Measurements from ENCODE around the gene LSR.
"Not testable (repeated sequence)": the region's sequence is repeated elsewhere in the genome, so short reads cannot be mapped to it uniquely, and the experiment has no call there.

The LSR gene

DNA sequence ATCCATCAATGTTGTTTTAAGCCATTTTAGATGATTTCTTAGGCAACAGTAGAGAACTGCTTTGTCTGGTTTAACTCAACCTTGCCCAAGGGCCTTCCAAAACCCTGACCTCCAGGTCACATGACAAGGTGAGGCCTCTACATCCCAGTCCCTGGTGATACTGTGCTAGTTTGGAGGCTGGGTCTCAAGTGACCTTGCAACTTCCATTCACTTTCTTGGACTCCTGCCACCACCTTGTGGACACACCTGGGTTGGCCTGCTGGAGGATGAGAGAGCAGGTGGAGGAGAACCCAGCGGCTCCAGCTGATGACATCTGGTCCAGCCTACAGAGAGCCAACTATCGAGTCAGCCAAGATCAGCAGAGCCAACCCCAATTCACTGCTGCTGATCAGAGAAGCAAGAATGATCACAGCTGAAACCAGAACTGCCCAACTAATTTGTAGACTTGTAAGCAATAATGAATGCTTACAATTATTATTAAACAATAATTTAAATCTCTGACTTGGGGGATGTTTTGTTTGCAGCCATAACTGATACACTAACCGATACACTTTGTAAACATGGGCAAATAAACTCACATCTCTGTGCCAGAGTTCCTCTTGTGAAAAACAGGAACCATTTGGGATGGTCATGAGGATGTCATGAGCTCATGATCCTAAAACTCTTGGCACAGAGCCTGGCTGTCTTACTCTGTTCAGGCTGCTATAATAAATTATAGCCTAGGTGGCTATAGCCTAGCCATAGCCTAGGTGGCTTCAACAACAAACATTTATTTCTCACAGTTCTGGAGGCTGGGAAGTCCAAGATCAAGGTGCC is 31.8 kb upstream of the LSR start:
- no peak for DNase-seq (ENCODE audit: low read depth in 2 of 2)

DNA sequence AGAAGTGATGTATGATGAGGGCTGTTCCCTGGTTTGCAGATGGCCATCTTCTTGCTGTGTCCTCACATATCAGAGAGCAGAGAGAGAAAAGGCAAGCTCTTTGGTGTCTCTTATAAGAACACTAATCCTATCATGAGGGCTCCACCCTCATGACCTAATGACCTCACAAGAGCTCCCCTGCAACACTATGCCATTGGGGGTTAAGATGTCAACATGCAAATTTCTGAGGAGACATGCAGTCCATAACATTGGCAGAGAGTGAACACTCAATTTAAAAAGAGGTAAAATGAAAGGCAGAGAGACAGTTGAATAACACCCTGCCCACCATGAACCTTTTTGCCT is 31.2 kb upstream of the LSR start:
- no peak for DNase-seq (ENCODE audit: low read depth in 2 of 2)

DNA sequence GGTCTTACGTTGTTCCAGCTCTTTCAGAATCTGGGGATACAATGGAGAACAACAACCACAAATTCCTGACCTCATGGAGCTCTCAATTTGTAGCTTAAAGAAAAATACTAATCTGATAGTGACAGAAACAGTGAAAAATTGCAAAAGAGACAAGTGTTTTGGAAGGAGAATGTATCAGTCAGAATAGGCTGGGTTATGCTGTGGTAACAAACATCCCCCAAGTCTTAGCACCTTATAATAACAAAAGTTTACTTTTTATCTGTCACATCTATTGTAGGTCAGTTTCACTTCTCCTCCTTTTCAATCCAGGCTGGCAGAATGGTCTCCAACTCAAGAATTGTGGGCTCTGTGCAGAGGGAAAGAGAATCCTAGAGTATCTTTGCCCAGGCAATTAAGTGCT is 29.8 kb upstream of the LSR start:
- no peak for DNase-seq (ENCODE audit: low read depth in 2 of 2)

DNA sequence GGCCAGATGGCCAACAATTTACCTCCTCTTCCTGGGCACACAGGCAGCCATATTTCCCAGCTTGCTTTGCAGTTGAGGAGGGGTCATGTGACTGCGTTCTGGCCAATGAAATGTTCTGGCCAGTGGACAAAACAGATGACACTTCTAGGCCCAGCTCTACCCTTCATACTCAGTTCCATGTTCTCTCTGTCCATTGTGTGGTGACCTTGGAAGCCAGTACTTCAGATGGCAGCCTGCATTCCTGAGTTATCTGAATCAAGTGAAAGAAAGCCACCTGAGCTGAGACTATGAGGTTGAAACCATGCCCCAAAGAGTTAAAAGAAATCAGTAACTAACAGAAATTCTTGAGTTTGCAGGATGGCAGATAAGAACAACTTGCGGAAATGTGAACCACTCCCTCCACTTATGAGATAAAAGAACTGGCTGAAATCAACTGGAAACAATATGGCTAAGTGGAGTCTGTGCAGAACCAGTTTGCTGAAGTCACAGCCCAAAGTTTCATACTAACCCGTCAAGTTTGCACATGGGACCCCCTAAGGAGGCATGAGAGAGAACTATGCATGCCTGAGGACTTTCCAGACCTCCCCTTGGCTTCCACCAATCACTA is 28.4 kb upstream of the LSR start:
- DNase-seq (ENCODE audit: low read depth in 2 of 2), result no peak

DNA sequence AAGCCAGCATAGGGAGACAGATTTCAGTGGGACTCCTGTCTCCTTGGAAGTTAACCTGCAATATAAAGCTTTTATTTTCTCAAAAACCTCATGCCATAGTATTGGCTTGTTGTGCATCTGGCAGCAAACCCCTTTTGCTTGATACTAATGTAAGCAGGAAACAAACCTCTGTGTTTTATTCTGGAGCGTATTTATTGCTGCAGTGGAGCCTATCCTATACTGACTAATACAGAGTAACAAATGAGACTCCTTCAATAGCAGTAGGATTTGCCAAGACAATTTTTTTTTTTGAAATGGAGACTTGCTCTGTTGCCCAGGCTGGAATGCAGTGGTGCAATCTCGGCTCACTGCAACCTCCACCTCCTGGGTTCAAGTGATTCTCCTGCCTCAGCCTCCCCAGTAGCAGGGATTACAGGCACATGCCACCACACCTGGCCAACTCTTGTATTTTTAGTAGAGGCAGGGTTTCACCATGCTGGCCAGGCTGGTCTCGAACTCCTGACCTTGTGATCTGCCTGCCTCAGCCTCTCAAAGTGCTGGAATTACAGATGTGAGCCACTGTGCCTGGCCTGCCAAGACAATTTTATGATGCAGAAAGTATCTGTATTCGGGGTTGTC is 27.7 kb upstream of the LSR start:
- DNase-seq (ENCODE audit: low read depth in 2 of 2), result not testable (repeated sequence)

DNA sequence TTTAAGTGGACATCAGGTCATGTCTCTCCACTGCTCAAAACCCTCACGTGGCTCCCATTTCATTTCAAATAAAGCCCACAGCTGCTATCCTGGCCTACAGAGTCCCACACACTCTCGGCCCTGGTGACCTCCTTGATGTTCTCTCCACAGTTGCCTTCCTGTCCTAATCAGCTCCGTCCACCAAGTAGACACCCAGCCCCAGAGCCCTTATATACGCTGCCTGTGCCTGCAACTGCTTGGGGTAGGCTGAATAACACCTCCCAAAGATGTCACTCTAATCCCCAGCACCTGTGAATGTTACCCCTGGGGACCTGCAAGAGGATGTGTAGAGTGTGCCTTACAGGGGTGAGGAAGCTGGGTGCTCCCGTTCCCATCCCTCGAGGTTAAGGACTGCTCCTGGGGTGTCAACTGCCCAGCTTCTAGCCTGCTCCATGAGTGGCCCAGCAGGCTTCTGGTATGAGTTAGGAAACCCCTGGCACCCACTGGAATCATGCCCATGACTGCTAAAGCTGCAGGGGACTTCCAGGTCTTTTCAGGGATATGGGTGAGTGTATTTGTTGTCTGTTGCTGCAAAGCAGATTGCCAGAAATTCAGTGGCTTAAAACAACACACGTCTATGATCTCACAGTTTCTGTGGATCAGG is 26.3 kb upstream of the LSR start:
- no peak for DNase-seq (ENCODE audit: low read depth in 2 of 2)

DNA sequence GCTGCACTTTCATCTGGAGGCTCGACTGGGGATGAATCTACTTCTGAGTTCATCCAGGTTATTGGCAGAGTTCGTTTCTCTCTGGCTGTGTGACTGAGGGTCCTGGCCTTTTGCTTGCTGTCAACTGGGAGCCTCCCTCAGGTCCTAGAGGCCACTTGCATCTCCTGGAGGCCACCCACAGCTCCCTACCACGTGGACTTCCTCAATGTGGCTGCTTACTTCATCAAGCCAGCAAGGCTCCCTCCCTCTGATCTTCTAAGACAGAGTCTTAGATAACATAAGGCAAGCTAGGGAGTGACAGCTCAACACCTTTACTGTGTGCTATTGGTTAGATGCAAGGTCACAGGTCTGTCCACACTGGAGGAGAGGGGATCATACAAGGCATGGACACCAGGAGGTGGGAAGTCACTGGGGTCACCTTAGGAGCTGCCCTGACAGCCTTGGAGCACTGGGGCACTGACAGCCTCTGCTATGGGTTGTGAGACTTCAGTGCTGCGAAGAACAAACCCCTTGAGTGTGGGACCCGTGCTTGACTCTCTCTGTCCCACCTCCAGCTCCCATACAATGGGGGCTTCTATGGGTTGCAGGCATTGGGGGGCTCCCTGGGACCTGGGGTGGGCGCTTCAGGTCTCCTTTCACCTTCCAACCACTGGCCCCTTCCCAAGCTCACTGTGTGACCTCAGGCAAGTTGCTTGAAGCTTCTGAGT is 25.6 kb upstream of the LSR start:
- no peak for DNase-seq (ENCODE audit: low read depth in 2 of 2)

DNA sequence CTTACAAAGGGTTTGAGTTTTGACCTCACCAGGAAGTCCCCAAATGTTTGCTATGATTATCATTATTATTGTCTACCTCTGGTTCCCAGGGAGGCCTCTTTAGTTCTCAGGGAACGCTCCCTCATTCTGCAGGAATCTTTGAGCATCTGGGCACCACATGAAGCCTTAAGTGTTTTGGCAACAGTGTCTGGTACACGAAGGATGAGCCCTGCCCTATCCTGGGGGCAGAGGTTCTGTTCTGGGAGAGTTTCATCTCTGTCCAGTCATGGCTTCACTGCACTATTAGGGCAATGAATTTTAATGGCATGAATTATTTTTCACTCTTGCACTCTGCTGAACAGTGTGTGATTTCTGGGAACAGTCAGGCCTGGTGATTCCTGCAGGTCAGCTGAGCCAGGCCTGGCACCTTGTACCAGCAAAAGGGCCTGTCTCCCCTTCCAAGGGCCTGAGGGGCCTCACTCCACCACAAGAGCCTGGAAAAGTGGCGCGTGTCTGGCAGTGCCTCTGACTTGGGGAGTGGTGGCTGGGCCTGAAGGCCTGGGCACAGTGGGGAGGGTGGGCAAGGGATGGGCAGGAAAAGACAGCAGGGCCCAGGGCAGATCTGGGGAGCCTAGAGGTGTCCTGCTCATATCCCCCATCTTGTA is 24.8 kb upstream of the LSR start:
- no peak for DNase-seq (ENCODE audit: low read depth in 2 of 2)

DNA sequence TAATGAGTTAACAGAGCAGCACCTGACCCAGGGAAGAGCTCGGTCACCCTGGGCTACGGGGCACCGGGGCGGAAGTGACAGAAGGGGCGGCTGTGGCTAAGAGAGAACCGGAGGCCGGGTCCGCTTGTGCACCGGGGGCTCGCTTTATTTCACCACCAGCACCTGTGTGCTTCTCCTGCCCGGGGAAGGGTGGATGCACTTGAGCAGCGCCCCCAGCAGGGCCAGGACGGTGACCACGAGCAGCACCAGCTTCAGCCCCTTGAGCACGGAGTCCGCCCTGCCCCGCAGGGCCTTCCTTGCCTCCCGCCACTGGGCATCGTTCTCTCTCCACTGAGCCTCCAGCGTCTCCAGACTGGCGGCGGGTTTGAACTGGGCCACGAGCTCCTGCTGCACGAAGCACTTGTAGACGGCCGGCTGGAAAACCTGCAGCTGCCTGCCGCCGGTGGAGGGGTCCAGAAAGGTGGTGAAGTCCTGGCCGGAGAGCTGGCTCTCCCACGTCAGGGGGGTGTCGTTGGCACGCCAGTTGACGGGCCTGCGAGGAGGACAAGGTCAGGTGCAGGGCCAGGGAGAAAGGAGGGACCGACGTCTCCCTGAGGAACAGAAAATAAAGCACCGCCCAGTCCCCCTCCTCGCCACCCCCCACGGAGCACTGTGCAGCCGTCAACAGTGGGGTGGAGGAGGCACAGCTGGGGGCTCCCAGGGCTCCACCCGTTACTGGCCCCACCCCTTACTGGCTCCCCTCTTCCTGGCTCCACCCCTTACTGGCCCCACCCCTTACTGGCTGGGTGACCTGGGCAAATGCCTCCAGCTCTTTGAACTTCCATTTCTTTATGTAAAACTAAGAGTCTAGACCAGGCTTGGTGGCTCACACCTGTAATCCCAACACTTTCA is 23.9 kb upstream of the LSR start:
- no peak for DNase-seq (ENCODE audit: low read depth in 2 of 2)

DNA sequence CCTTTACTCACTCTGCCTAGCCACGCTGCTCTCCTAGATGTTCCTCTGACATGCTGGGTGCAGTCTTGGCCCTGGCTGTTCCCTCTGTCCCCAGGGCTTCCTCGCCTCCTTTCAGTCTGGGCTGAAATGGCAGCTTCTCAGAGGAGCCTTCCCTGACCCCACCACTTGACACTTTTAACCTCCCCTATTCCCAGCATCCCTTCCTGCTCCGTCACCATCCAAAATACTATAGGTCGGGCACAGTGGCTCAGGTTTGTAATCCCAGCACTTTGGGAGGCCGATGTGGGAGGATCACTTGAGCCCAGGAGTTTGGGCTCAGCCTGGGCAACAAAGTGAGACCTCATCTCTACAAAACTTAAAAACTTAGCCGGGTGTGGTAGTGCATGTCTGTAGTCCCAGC is 22.9 kb upstream of the LSR start:
- DNase-seq (ENCODE audit: low read depth in 2 of 2), result no peak

DNA sequence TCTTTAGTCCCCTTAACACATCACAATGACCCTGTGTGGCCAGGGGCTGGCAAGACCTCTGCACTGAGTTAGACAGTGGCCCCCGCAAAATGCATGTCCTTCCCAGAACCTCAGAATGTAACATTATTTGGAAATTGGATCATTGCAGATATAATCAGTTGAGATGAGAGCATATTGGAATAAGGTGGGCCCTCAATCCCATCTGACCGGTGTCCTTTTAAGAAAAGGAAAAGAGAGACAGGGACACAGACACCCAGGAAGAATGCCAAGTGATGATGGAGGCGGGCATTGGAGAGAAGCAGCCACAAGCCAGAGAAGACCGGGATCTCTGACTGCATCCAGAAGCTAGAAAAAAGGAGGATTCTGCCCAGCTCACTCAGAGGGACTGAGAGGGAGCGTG is 22.1 kb upstream of the LSR start:
- DNase-seq (ENCODE audit: low read depth in 2 of 2), result no peak

DNA sequence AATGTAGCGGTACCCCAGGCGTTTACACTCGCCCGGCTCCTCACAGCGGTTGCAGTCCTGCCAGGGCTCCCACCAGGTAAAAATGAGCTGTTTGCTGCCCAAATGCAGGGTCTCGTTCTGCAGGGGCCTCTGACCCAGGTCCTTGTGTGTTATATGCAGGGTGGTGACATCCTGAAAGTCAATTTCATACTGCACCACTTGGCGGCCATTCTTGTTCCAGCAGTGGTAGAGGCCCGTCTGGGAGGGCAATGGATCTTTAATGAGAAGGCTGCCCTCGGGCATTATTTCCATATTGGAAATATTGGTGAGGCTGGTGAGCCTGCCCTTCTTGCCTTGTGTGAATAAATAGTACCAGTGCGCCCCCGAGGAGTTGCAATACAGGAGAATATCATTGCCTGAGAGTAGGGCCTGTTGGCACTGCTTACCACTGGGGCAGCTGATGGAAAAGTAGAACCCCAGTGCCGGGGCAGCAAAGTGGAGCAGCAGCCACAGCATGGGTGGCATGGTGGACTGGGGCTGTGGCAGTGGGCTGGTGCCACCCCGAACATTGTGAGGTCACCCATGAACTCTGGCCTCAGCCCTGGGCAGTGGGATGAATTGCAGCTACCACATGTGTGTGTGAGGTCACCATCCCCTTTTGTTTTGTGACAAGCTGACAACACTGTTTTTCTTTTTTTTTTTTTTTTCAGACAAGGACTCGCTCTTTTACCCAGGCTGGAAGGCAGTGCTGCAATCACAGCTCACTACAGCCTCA is 20.4 kb upstream of the LSR start, which contains the start of gene FAM187B:
Gene FAM187B (minus strand): TSS at position 563 of the 754 bp plus-strand sequence. CDS start 59 bp downstream, at position 504.
- no peak for DNase-seq (ENCODE audit: low read depth in 2 of 2)

DNA sequence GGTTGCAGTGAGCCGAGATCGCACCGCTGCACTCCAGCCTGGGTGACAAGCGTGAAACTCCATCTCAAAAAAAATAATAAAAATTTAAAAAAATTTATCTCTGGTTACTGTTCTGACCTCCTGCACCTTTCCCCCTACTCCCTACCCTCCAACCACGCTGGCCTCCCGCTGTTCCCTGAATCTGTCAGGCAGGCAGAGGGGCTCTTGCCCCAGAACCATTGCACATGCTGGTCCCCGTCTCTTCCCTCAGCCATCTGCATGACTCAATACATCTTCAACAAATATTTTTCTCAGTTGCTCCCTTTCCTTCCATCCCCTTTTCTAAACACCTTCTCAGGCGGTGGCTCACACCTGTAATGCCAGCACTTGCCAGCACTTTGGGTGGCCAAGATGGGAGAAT is 19.2 kb upstream of the LSR start:
- DNase-seq (ENCODE audit: low read depth in 2 of 2), result no peak

DNA sequence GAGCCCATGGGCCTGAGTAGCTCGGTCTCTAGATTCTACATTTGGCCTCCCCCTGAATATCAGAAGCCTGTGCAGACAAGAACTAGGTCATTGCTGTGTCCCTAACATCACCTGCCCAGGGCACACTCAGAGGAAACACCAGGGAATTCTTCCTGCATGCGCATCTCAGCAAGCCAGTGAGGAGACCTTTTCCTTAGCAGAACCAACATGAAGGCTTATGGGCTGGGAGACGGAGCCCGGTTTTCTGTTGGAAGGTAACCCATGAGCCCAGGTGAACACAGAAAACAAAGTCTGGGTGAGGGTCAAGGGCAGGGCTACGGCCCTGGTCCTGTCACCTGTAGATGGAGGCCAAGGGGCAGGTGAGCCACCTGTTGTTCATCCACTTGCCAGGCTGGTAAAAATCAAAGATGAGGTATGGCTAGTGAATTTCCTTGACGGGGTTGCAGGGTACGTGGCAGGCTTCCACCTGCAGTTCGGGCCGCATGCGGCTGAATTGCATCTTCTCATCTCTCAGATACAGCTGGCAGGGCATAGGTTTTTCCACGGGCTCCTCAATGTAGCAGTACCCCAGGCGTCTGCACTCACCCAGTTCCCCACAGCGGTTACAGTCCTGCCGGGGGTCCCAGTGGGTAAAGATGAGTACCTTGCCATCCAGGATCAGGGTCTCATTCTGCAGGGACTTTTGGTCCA is 16.7 kb upstream of the LSR start:
- DNase-seq (ENCODE audit: low read depth in 2 of 2), result no peak

DNA sequence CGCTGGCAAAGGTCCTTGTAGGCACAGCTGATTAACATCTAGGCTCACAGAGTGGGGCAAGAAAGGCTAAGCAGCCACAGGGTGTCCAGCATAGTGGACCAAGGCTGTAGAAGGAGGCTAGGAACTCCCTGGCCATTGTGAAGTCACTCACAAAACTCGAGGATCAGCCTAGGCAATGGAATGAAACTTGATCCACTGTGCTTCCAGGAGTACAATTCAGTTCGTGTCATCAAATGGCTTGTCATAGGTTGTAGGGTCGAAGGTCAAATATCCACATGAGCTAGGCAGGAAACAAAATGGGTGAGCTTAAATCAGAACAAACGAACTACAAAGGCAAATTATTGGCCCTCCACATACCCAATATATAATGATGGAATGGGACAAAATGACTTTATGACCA is 15.9 kb upstream of the LSR start:
- DNase-seq (ENCODE audit: low read depth in 2 of 2), result no peak

DNA sequence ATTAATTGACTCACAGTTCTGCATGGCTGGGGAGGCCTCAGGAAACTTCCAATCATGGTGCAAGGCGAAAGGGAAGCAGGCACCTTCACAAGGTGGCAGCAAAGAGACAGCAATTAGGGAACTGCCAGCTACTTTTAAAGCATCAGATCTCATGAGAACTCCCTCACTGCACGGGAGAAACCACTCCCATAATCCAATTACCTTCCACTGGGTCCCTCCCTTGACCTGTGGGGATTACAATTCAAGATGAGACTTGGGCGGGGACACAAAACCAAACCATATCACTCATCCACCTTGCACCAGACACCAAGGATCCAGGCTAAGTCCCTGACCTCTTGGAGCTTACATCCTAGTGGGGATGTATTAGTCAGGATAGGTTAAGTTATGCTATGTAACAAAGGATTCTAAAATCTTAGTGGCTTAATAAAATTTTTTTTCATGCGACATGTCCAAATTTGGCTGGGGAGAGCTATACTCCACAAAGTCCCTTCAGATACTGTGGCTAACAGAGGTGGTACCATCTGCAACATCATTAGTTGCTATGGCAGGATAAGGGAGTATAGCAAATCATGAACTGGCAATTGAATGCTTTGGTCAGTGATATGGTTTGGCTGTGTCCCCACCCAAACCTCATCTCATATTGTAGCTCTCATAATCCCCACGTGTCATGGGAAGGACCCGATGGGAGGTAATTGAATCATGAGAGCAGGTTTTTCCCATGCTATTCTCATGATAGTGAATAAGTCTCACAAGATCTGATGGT is 12.0 kb upstream of the LSR start:
- no peak for DNase-seq (ENCODE audit: low read depth in 2 of 2)

DNA sequence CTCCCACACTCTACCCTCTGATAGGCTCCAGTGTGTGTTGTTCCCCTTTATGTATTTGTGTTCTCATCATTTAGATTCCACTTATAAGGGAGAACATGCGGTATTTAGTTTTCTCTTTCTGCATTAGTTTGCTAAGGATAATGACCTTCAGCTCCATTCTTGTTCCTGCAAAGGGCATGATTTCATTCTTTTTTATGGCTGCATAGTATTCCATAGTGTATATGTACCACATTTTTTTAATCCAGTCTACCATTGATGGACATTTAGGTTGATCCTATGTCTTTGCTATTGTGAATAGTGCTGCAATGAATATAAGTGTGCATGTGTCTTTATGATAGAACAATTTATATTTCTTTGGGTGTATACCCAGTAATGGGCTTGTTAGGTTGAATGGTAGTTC is 9.2 kb upstream of the LSR start:
- not testable (repeated sequence) for DNase-seq (ENCODE audit: low read depth in 2 of 2)

DNA sequence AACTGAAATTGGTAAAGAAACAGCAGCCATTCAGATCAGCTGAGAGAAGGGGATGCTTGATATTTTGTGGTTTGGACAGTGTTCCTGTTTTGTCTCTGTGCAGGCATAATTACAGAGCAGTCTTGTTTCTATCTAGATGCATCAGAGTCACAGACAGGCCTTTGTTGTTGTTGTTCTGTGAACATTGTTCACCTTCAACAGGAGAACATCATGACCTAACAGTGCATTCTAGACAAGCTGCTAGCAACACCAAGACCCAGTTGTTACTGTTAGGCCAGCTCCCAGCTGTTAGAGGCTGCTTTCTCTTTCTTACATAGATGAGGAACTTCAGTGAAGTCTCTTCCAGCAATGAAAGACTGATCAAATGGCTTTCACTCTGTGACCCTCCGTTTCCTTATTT is 8.5 kb upstream of the LSR start:
- no peak for DNase-seq (ENCODE audit: low read depth in 2 of 2)
